GM12872 (cell line): ENCODE results near the gene HK2.

Experiments used
- CTCF ChIP-seq: IDR thresholded peaks from 3 replicates; pipeline ENCODE4 v1.5.1; 2011; ENCODE audit warnings: low read depth, mild to moderate bottlenecking, low read length, moderate library complexity; ENCODE audit not compliant: insufficient read depth

Gene HK2

GRCh38 chr2:74886251-74886650 is 52.3 kb downstream of the HK2 start:
- no peak for TF ChIP-seq CTCF

GRCh38 chr2:74886811-74887210 is 52.9 kb downstream of the HK2 start:
- TF ChIP-seq CTCF = no peak

- TF ChIP-seq CTCF = no peak
Observed at GRCh38 chr2:74887445-74887951, 53.6 kb downstream of the HK2 start.

GRCh38 chr2:74887960-74888700 is 54.2 kb downstream of the HK2 start:
- no peak for TF ChIP-seq CTCF

GRCh38 chr2:74889159-74889558 is 55.2 kb downstream of the HK2 start:
- no peak for TF ChIP-seq CTCF

GRCh38 chr2:74890711-74891110 is 56.8 kb downstream of the HK2 start:
- no peak for TF ChIP-seq CTCF

GRCh38 chr2:74891136-74891764 is 57.3 kb downstream of the HK2 start:
- no peak for TF ChIP-seq CTCF
